Endothelial cell of umbilical vein (primary cell): ENCODE measurements around the gene CCNYL1. TPM values are rescaled to one million over a fixed set of nuclear protein-coding genes. Genes with fewer than 3 reads are reported as not detected.

Experiments used
- BruUV-seq: library from RNA; stranded (reverse); fragments of 400-500 nt; replicated peaks from 2 replicates; lab custom pipeline; 2021; lab: Mats Ljungman, UMichigan
- CTCF ChIA-PET: fragments of 300-600, 350-600 bp; sonication (Branson Sonifier 250); formaldehyde crosslinking; loops from one replicate; lab custom pipeline; 2021; ENCODE audit warnings: antibody characterized with exemption, inconsistent platforms; lab: Charles Lee
- POLR2A ChIA-PET: fragments of 300-600, 350-600 bp; sonication (Branson Sonifier 250); formaldehyde crosslinking; loops from one replicate; lab custom pipeline; 2021; ENCODE audit warnings: antibody characterized with exemption, inconsistent platforms; lab: Charles Lee
- DNase-seq: peaks from one replicate; pipeline ENCODE4 v3.0.0-alpha.2; 2011; ENCODE audit warnings: low read depth, low spot score
- FAIRE-seq: peaks from 2 replicates; lab custom pipeline; 2011; peaks lifted over from hg19 to GRCh38; lab: Jason Lieb, UNC
- H2AFZ ChIP-seq: 2 replicates; pipeline ENCODE4 v1.6.0; 2012; ENCODE audit warnings: low read depth, low read length, control low read depth, inconsistent platforms
- H3K27ac ChIP-seq: 2 replicates; pipeline ENCODE4 v1.5.1; 2011; ENCODE audit warnings: low read depth, mild to moderate bottlenecking, control low read depth, low read length, moderate library complexity; ENCODE audit not compliant: insufficient read depth
- H3K27me3 ChIP-seq, 2 experiments: 2 replicates each; pipeline versions ENCODE4 v1.6.0 to v1.6.1; 2011; ENCODE audit warnings: low read length in 2 of 2, mixed read lengths in 1 of 2; ENCODE audit not compliant: control insufficient read depth in 2 of 2, insufficient read depth in 2 of 2
- H3K36me3 ChIP-seq, 2 experiments: 2 replicates in 1 of 2; 3 replicates in 1 of 2; pipeline ENCODE4 v1.5.1; 2011; ENCODE audit warnings: low read length in 2 of 2, mild to moderate bottlenecking in 1 of 2, moderate library complexity in 1 of 2; ENCODE audit not compliant: control insufficient read depth in 2 of 2, insufficient read depth in 2 of 2; ENCODE audit errors: extremely low read depth in 1 of 2
- H3K4me1 ChIP-seq: 3 replicates; pipeline ENCODE4 v1.5.1; 2011; ENCODE audit warnings: mild to moderate bottlenecking, low read length; ENCODE audit not compliant: control insufficient read depth, insufficient read depth; ENCODE audit errors: extremely low read depth
- H3K4me2 ChIP-seq: 2 replicates; pipeline ENCODE4 v1.6.1; 2011; ENCODE audit warnings: low read length, control low read depth, mixed read lengths; ENCODE audit not compliant: insufficient read depth
- H3K4me3 ChIP-seq, 3 experiments: fragments of 200-600 bp in 1 of 3; sonication (generic), shearing (Covaris generic) in 1 of 3; replicated peaks in 1 of 3; 2 replicates each; pipeline ENCODE4 v1.5.1; 2011 to 2016; ENCODE audit warnings: control low read depth in 3 of 3, low read length in 3 of 3, mild to moderate bottlenecking in 2 of 3, inconsistent platforms in 1 of 3, low read depth in 1 of 3, moderate library complexity in 1 of 3; ENCODE audit not compliant: insufficient read depth in 1 of 3
- H3K79me2 ChIP-seq: 2 replicates; pipeline ENCODE4 v1.6.0; 2012; ENCODE audit warnings: low read length, inconsistent platforms; ENCODE audit not compliant: control insufficient read depth, insufficient read depth
- H3K9ac ChIP-seq: replicated peaks from 2 replicates; pipeline ENCODE3; 2011; ENCODE audit warnings: low read length, control low read depth; ENCODE audit not compliant: insufficient read depth; ENCODE audit errors: extremely low read depth
- H3K9me1 ChIP-seq: replicated peaks from 3 replicates; pipeline ENCODE4 v1.6.0; 2011; ENCODE audit warnings: mild to moderate bottlenecking, low read length; ENCODE audit not compliant: control insufficient read depth, insufficient read depth; ENCODE audit errors: extremely low read depth
- H3K9me3 ChIP-seq: replicated peaks from 2 replicates; pipeline ENCODE4 v1.5.1; 2012; ENCODE audit warnings: low read length, inconsistent platforms; ENCODE audit not compliant: control insufficient read depth, insufficient read depth
- H4K20me1 ChIP-seq: replicated peaks from 2 replicates; pipeline ENCODE3; 2011; ENCODE audit warnings: mild to moderate bottlenecking, low read length; ENCODE audit not compliant: control insufficient read depth, insufficient read depth; ENCODE audit errors: extremely low read depth
- CTCF ChIP-seq, 2 donors: IDR thresholded peaks; 1 replicate in 1 of 2; 2 replicates in 1 of 2; pipeline ENCODE4 v1.5.1; 2011; ENCODE audit warnings: low read length in 2 of 2, mild to moderate bottlenecking in 2 of 2, moderate library complexity in 2 of 2, control low read depth in 1 of 2, inconsistent platforms in 1 of 2, low read depth in 1 of 2; ENCODE audit not compliant: insufficient read depth in 1 of 2; ENCODE audit errors: extremely low read depth in 1 of 2
- EZH2 ChIP-seq: IDR thresholded peaks from 2 replicates; pipeline ENCODE4 v1.6.1; 2012; ENCODE audit warnings: borderline replicate concordance, low read depth, mild to moderate bottlenecking, moderate library complexity, low read length, inconsistent platforms; ENCODE audit not compliant: severe bottlenecking
- FOS ChIP-seq: IDR thresholded peaks from 2 replicates; pipeline ENCODE4 v1.6.1; 2011; ENCODE audit warnings: mild to moderate bottlenecking, low read length, moderate library complexity, borderline replicate concordance; ENCODE audit not compliant: insufficient read depth
- GATA2 ChIP-seq: IDR thresholded peaks from 2 replicates; pipeline ENCODE4 v1.7.0; 2011; ENCODE audit warnings: low read depth, mild to moderate bottlenecking, moderate library complexity, mixed read lengths, low read length; ENCODE audit not compliant: insufficient read length, insufficient read depth
- JUN ChIP-seq: IDR thresholded peaks from 2 replicates; pipeline ENCODE4 v1.6.1; 2011; ENCODE audit warnings: borderline replicate concordance, low read depth; ENCODE audit not compliant: insufficient read length, insufficient read depth
- MYC ChIP-seq: IDR thresholded peaks from one replicate; pipeline ENCODE4 v1.6.1; 2011; ENCODE audit warnings: mild to moderate bottlenecking, low read depth, low read length
- POLR2A ChIP-seq: IDR thresholded peaks from 2 replicates; pipeline ENCODE4 v1.6.1; 2012; ENCODE audit warnings: low read depth, mild to moderate bottlenecking, control low read depth, low read length
- POLR2AphosphoS5 ChIP-seq: IDR thresholded peaks from 2 replicates; pipeline ENCODE4 v1.6.1; 2012; ENCODE audit warnings: low read depth, mild to moderate bottlenecking, control low read depth, low read length, moderate library complexity; ENCODE audit not compliant: insufficient read depth
- dilution Hi-C: fragments of 300-500 bp; cut with MboI; formaldehyde crosslinking; loops from one replicate; pipeline ENCODE4 v1.15.0; 2019; ENCODE audit warnings: low sequenced_read_pairs; ENCODE audit not compliant: extremely low pct_ligation_motif_present
- intact Hi-C: fragments of 100-400 bp; cut with micrococcal nuclease; formaldehyde crosslinking; loops from one replicate; pipeline ENCODE4 v1.10.0; 2022
- polyA plus RNA-seq, 4 experiments: library from polyadenylated mRNA; depleted of rRNA in 3 of 4; stranded (reverse) in 3 of 4; unstranded in 1 of 4; fragments of >200 nt; gene quantifications; 2 replicates each; pipeline versions ENCODE4 v1.2.1 to v1.2.3, GENCODE V29; 2011 to 2012; ENCODE audit warnings: missing spikeins in 1 of 4
- total RNA-seq: library from RNA; stranded (reverse); gene quantifications from 2 replicates; pipeline ENCODE4 v1.2.3, GENCODE V29; 2021
- TF ChIP-seq, protein P1 (sequence below): IDR thresholded peaks from 2 replicates; pipeline ENCODE4 v1.6.1; 2011; ENCODE audit not compliant: insufficient read depth, insufficient read length

The CCNYL1 gene
- total and polyA plus RNA-seq, 2 donors (not counting 3 experiments of a cell fraction or from before 2014, with no cell fraction given), result 15.2 to 49.3 TPM

DNA sequence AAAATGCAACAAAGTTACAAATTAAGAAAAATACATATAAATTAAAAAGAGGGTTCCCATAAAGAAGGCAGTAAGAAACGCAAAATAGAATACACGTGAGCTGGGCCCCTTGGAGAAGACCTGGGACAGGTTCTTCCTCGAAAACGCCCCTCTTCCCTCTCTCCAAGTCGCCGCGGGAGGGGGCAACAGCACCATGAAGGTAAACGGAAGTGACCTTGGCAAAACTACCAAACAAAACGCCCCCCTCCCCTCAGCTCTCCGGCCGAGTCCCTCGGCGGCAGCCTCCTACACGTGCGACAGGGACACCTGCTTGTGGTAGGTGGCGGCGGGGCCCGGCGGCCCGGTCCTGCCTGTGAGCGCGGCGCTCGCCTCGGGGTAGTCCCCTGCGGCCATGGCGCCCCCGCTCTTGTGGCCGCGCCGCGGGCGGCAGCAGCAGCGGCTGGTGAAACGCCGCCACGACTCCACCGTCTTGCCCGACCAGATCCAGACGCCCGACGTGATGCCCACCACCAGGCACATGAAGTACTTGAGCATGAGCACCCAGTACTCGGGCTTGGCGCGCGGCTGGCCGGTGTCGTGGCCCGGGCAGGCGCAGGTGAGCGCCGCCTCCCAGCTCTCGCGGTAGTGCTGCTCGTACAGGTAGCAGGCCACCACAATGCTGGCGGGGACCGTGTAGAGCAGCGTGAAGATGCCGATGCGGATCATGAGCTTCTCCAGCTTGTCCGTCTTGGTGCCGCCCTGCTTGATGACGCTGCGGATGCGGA lies 55.4 kb downstream of the CCNYL1 start:
- BruUV-seq, result no TSS peak
- peaks cover 16% of the 10 kb centered on the region for H3K4me1 ChIP-seq
- no peaks in the 10 kb centered on the region for H3K79me2 ChIP-seq
- ChIA-PET POLR2A (interaction anchor here (0.7 kb wide), 1 partner anchor 267 kb away, joined by 10 read pairs; no protein-coding TSS in a partner anchor), CTCF (interaction anchor here (1.0 to 5.5 kb wide), 7 partner anchors 9 to 297 kb away, joined by 3 to 54 read pairs (median 4); partner anchors contain the start of gene PLEKHM3)
- H3K9ac ChIP-seq, result no peak overlapping the region
- no peak overlapping the region for H3K4me3 ChIP-seq
- no peak for FAIRE-seq
- no peaks in the 10 kb centered on the region for H3K36me3 ChIP-seq
- H3K9me1 ChIP-seq, result no peaks in the 10 kb centered on the region
- dilution Hi-C loops, result no loop called here
- H4K20me1 ChIP-seq, result no peaks in the 10 kb centered on the region
- H3K27me3 ChIP-seq, result no peaks in the 10 kb centered on the region
- H3K9me3 ChIP-seq, result no peaks in the 10 kb centered on the region
- H3K27ac ChIP-seq, result no peak overlapping the region
- H2AFZ ChIP-seq, result no peak overlapping the region
- TF ChIP-seq MYC (no peak), POLR2AphosphoS5 (no peak), JUN (no peak), EZH2 (no peak), CTCF (IDR thresholded peaks at IDR 0.05; ENCODE audit: extremely low read depth in 1 of 2, insufficient read depth in 1 of 2, low read depth in 1 of 2, low read length in 2 of 2) (no peak), GATA2 (no peak), POLR2A (no peak), FOS (no peak)
- TF ChIP-seq, protein P1, sequence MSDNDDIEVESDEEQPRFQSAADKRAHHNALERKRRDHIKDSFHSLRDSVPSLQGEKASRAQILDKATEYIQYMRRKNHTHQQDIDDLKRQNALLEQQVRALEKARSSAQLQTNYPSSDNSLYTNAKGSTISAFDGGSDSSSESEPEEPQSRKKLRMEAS, result no peak
- intact Hi-C loops, result loop anchor here (10.0 kb wide), 1 partner anchor 488 kb away; the partner anchor contains the start of gene IDH1
- no peak overlapping the region for H3K4me2 ChIP-seq
- no peak for DNase-seq
